HepG2 (cell line): ENCODE measurements around the gene FOLR2. TPM values are rescaled to one million over a fixed set of nuclear protein-coding genes. Genes with fewer than 3 reads are reported as not detected.

Source experiments
- ATAC-seq: fragments of 200-7000 bp; cut with Tn5 transposase; 3 replicates; pipeline ENCODE4 v1.9.1; 2020; ENCODE audit warnings: mild to moderate bottlenecking, moderate library complexity
- BruUV-seq: library from RNA; stranded (reverse); fragments of 400-500 nt; replicated peaks from 2 replicates; lab custom pipeline; 2021; lab: Mats Ljungman, UMichigan
- CTCF ChIA-PET: fragments of 300-600 bp; formaldehyde crosslinking; extraction: SDS; loops from one replicate; lab custom pipeline; 2021; ENCODE audit warnings: low total read pairs, inconsistent platforms, low intra/inter-chr PET ratio; lab: Yijun Ruan, JAX
- POLR2A ChIA-PET: fragments of 350-600 bp; sonication (Branson Sonifier 250); formaldehyde crosslinking; loops from one replicate; lab custom pipeline; 2020; ENCODE audit warnings: antibody characterized with exemption, inconsistent platforms; lab: Yijun Ruan, JAX
- DNase-seq: peaks from one replicate; pipeline ENCODE4 v3.0.0-alpha.2; 2015; ENCODE audit warnings: low spot score
- FAIRE-seq: peaks from 3 replicates; lab custom pipeline; 2011; peaks lifted over from hg19 to GRCh38; lab: Jason Lieb, UNC
- H2AFZ ChIP-seq: one replicate; pipeline ENCODE4 v1.6.1; 2011; ENCODE audit warnings: low read length, inconsistent platforms
- H3K27ac ChIP-seq: fragments of 300-600 bp; 3 replicates; pipeline ENCODE4 v1.8.0; 2011; ENCODE audit warnings: mixed run types, mild to moderate bottlenecking, mixed read lengths, low read length, inconsistent platforms; ENCODE audit not compliant: insufficient read depth; ENCODE audit errors: extremely low read length
- H3K27me3 ChIP-seq, 2 experiments: fragments of 200-600 bp in 1 of 2; 2 replicates in 1 of 2; 3 replicates in 1 of 2; pipeline versions ENCODE4 v1.6.0 to v1.8.0; 2011; ENCODE audit warnings: low read length in 2 of 2, mild to moderate bottlenecking in 2 of 2, moderate library complexity in 2 of 2, inconsistent platforms in 1 of 2; ENCODE audit not compliant: insufficient read depth in 2 of 2, control insufficient read depth in 1 of 2
- H3K36me3 ChIP-seq, 2 experiments: fragments of 200-600 bp in 1 of 2; replicated peaks in 1 of 2; 2 replicates in 1 of 2; 3 replicates in 1 of 2; pipeline versions ENCODE4 v1.5.1 to v1.8.0; 2011; ENCODE audit warnings: low read length in 2 of 2, inconsistent platforms in 1 of 2; ENCODE audit not compliant: insufficient read depth in 2 of 2, control insufficient read depth in 1 of 2
- H3K4me1 ChIP-seq: 2 replicates; pipeline ENCODE4 v1.5.1; 2012; ENCODE audit warnings: low read length, inconsistent platforms; ENCODE audit not compliant: insufficient read depth
- H3K4me2 ChIP-seq: 2 replicates; pipeline ENCODE4 v1.6.0; 2011; ENCODE audit warnings: low read depth, low read length, inconsistent platforms
- H3K4me3 ChIP-seq, 3 experiments: fragments of 200-600 bp in 1 of 3; sonication (generic), shearing (Covaris generic) in 1 of 3; replicated peaks in 1 of 3; 2 replicates each; pipeline ENCODE4 v1.5.1; 2011 to 2016; ENCODE audit warnings: low read length in 3 of 3, inconsistent platforms in 2 of 3, low read depth in 2 of 3, mild to moderate bottlenecking in 2 of 3, control low read depth in 1 of 3, mixed read lengths in 1 of 3; ENCODE audit not compliant: insufficient read depth in 1 of 3
- H3K79me2 ChIP-seq: one replicate; pipeline ENCODE4 v1.6.1; 2011; ENCODE audit warnings: low read length, inconsistent platforms; ENCODE audit not compliant: insufficient read depth
- H3K9ac ChIP-seq: 2 replicates; pipeline ENCODE4 v1.6.0; 2011; ENCODE audit warnings: mild to moderate bottlenecking, low read depth, low read length, inconsistent platforms; ENCODE audit not compliant: insufficient read depth
- H3K9me3 ChIP-seq: 2 replicates; pipeline ENCODE4 v1.5.1; 2012; ENCODE audit warnings: mild to moderate bottlenecking, low read length
- H4K20me1 ChIP-seq: 2 replicates; pipeline ENCODE4 v1.6.0; 2011; ENCODE audit warnings: inconsistent platforms, mild to moderate bottlenecking, low read length, moderate library complexity; ENCODE audit not compliant: insufficient read depth
- MED13 ChIP-seq: sonication (generic); formaldehyde crosslinking; IDR thresholded peaks from 2 replicates; pipeline ENCODE4 v1.5.0; 2020; ENCODE audit warnings: missing genetic modification reagents
- NFAT5 ChIP-seq: sonication (generic); formaldehyde crosslinking; IDR thresholded peaks from 2 replicates; pipeline ENCODE4 v1.4.0; 2020; ENCODE audit warnings: missing genetic modification reagents
- RFXANK ChIP-seq: IDR thresholded peaks from 2 replicates; pipeline ENCODE4 v1.6.1; 2016
- RXRA ChIP-seq: sonication (generic); formaldehyde crosslinking; IDR thresholded peaks from 2 replicates; pipeline ENCODE4 v1.5.1; 2020; ENCODE audit warnings: missing genetic modification reagents
- SIX4 ChIP-seq: sonication (generic); formaldehyde crosslinking; IDR thresholded peaks from 2 replicates; pipeline ENCODE4 v1.4.0; 2020; ENCODE audit warnings: missing genetic modification reagents
- ZNF12 ChIP-seq: sonication (generic); formaldehyde crosslinking; IDR thresholded peaks from 2 replicates; pipeline ENCODE4 v1.5.0; 2020; ENCODE audit warnings: missing genetic modification reagents
- ZNF260 ChIP-seq: sonication (generic); formaldehyde crosslinking; IDR thresholded peaks from 2 replicates; pipeline ENCODE4 v1.4.0; 2020; ENCODE audit warnings: missing genetic modification reagents, low read depth, mild to moderate bottlenecking, borderline replicate concordance
- ZNF280B ChIP-seq: sonication (generic); formaldehyde crosslinking; IDR thresholded peaks from 2 replicates; pipeline ENCODE4 v1.5.0; 2020; ENCODE audit warnings: missing genetic modification reagents, mild to moderate bottlenecking, borderline replicate concordance
- ZNF547 ChIP-seq: sonication (generic); formaldehyde crosslinking; IDR thresholded peaks from 2 replicates; pipeline ENCODE4 v1.5.1; 2020; ENCODE audit warnings: mild to moderate bottlenecking, missing genetic modification reagents
- ZNF550 ChIP-seq: sonication (generic); formaldehyde crosslinking; IDR thresholded peaks from 2 replicates; pipeline ENCODE4 v1.4.0; 2020; ENCODE audit warnings: mild to moderate bottlenecking, missing genetic modification reagents, borderline replicate concordance
- ZNF607 ChIP-seq: sonication (generic); formaldehyde crosslinking; IDR thresholded peaks from 2 replicates; pipeline ENCODE4 v1.5.1; 2020; ENCODE audit warnings: missing genetic modification reagents, mild to moderate bottlenecking, borderline replicate concordance
- WGBS: methylation state at CpG from one replicate; pipeline ENCODE4 v1.1.6; 2017; ENCODE audit warnings: low lambda C conversion rate; 5-methylcytosine and 5-hydroxymethylcytosine counted together
- in situ Hi-C: cut with HindIII; loops from 2 replicates; pipeline ENCODE4 v1.10.0; 2017; ENCODE audit warnings: low pct_unique_long_range_greater_than_20kb; ENCODE audit not compliant: extremely low pct_ligation_motif_present
- intact Hi-C: fragments of 100-400 bp; cut with micrococcal nuclease; formaldehyde crosslinking; loops from one replicate; pipeline ENCODE4 v1.10.0; 2022; ENCODE audit not compliant: unreplicated experiment
- polyA plus RNA-seq, 8 experiments: library from polyadenylated mRNA; depleted of rRNA in 3 of 8; stranded (reverse) in 7 of 8; unstranded in 1 of 8; fragments of >200 nt; fragmentation: Illumina TruSeq in 4 of 8; extraction: Trizol in 4 of 8; gene quantifications; 2 replicates each; pipeline versions ENCODE4 v1.2.1 to v1.2.3, GENCODE V29; 2011 to 2016; ENCODE audit warnings: low read depth in 4 of 8, missing spikeins in 1 of 8, mixed read lengths in 1 of 8; ENCODE audit not compliant: insufficient read depth in 1 of 8
- total RNA-seq, 5 experiments: library from RNA; depleted of rRNA; stranded (reverse); fragments of >200 nt; fragmentation: Illumina TruSeq; extraction: Trizol; gene quantifications; 2 replicates each; pipeline ENCODE4 v1.2.3, GENCODE V29; 2016; ENCODE audit warnings: low read depth in 1 of 5
- TF ChIP-seq, protein P1 (sequence below): sonication (generic); formaldehyde crosslinking; conservative IDR thresholded peaks from 2 replicates; pipeline ENCODE4 v1.8.1; 2023; ENCODE audit warnings: missing genetic modification reagents
- TF ChIP-seq, protein P2 (sequence below): sonication (generic); formaldehyde crosslinking; IDR thresholded peaks from 2 replicates; pipeline ENCODE4 v1.5.1; 2020; ENCODE audit warnings: mild to moderate bottlenecking, missing genetic modification reagents, borderline replicate concordance

Gene FOLR2
- total and polyA plus RNA-seq, 2 of the 13 experiments (the other 11 are each of a cell fraction or from before 2014, with no cell fraction given) = 0.09 TPM; not detected in 1

- TF ChIP-seq NFAT5 (CRISPR knock-in tag) = no peak
- TF ChIP-seq RXRA (CRISPR knock-in tag) = no peak
- TF ChIP-seq, protein P1, sequence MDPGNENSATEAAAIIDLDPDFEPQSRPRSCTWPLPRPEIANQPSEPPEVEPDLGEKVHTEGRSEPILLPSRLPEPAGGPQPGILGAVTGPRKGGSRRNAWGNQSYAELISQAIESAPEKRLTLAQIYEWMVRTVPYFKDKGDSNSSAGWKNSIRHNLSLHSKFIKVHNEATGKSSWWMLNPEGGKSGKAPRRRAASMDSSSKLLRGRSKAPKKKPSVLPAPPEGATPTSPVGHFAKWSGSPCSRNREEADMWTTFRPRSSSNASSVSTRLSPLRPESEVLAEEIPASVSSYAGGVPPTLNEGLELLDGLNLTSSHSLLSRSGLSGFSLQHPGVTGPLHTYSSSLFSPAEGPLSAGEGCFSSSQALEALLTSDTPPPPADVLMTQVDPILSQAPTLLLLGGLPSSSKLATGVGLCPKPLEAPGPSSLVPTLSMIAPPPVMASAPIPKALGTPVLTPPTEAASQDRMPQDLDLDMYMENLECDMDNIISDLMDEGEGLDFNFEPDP (CRISPR knock-in tag) = no peak
These were observed 42.1 kb upstream of the FOLR2 start (continued) for GRCh38 chr11:72174302-72175070.

DNA sequence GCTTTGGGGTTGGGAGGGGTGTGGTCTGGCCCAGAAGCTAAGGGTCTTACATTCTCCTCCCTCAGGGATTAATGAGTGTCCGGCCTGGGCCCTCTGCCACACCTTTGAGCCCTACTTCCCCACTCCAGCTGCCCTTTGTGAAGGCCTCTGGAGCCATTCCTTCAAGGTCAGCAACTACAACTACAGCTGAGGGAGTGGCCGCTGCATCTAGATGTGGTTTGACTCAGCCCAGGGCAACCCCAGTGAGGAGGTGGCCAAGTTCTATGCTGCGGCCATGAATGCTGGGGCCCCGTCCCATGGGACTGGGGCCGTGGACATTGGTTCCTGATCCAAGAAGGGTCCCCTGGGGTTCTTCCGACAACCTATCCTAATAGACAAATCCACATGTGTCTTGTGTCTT lies 38.9 kb upstream of the FOLR2 start:
- no peaks in the 10 kb centered on the region for H3K79me2 ChIP-seq
- ATAC-seq = no peak
- BruUV-seq = no TSS peak
- no peak for DNase-seq
- H3K4me3 ChIP-seq = no peak overlapping the region
- H4K20me1 ChIP-seq = no peaks in the 10 kb centered on the region
- H3K27me3 ChIP-seq = peaks cover under 1% of the 10 kb centered on the region in 2 experiments; a peak in 2 of 5 replicates
- H3K27ac ChIP-seq = no peak overlapping the region
- no peak for FAIRE-seq
- intact Hi-C loops = no loop called here
- peaks cover 16% of the 10 kb centered on the region for H3K4me1 ChIP-seq
- 61% methylated on average over 2 of the region's 6 CpGs for WGBS
- POLR2A ChIA-PET = no interaction called here
- H3K36me3 ChIP-seq = no peaks in the 10 kb centered on the region
- no peaks in the 10 kb centered on the region for H3K9me3 ChIP-seq
- in situ Hi-C loops = no loop called here
- no peak overlapping the region for H3K4me2 ChIP-seq
- H2AFZ ChIP-seq = no peak overlapping the region
- CTCF ChIA-PET = no interaction called here
- no peak overlapping the region for H3K9ac ChIP-seq
- TF ChIP-seq ZNF550 (CRISPR knock-in tag) (no peak), ZNF260 (CRISPR knock-in tag) (no peak), SIX4 (CRISPR knock-in tag) (no peak), ZNF12 (CRISPR knock-in tag) (no peak), ZNF607 (no peak), RFXANK (CRISPR knock-in tag) (no peak), ZNF547 (no peak), ZNF280B (CRISPR knock-in tag) (no peak), MED13 (CRISPR knock-in tag) (no peak)
- TF ChIP-seq, protein P2, sequence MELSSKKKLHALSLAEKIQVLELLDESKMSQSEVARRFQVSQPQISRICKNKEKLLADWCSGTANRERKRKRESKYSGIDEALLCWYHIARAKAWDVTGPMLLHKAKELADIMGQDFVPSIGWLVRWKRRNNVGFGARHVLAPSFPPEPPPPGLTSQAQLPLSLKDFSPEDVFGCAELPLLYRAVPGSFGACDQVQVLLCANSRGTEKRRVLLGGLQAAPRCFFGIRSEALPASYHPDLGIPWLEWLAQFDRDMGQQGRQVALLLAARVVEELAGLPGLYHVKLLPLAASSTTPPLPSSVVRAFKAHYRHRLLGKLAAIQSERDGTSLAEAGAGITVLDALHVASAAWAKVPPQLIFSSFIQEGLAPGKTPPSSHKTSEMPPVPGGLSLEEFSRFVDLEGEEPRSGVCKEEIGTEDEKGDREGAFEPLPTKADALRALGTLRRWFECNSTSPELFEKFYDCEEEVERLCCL (CRISPR knock-in tag) = no peak
